Upper lobe of left lung (tissue), 6 donors: ENCODE measurements around the gene ZNF200. TPM values are rescaled to one million over a fixed set of nuclear protein-coding genes. Genes with fewer than 3 reads are reported as not detected.

Experiments used
- ATAC-seq, 2 donors: fragments of 200-7000 bp; cut with Tn5 transposase; one replicate each; pipeline ENCODE4 v1.9.1; 2022; ENCODE audit warnings: mild to moderate bottlenecking in 2 of 2, moderate library complexity in 2 of 2; ENCODE audit not compliant: low FRiP score in 2 of 2
- DNase-seq, 2 donors: peaks; one replicate each; pipeline ENCODE4 v3.0.0-alpha.2; 2019 to 2020
- H3K27ac ChIP-seq, 4 donors: fragments of 200-600 bp; sonication (generic); one replicate each; pipeline ENCODE4 v1.5.1; 2016 to 2019
- H3K27me3 ChIP-seq, 4 donors: fragments of 200-600 bp; sonication (generic); one replicate each; pipeline ENCODE4 v1.5.1; 2017 to 2019
- H3K36me3 ChIP-seq, 4 donors: fragments of 200-600 bp; sonication (generic); one replicate each; pipeline ENCODE4 v1.5.1; 2016 to 2019
- H3K4me1 ChIP-seq, 4 donors: fragments of 200-600 bp; sonication (generic); one replicate each; pipeline ENCODE4 v1.5.1; 2018 to 2019
- H3K4me3 ChIP-seq, 4 donors: fragments of 200-600 bp; sonication (generic); one replicate each; pipeline ENCODE4 v1.5.1; 2017 to 2019; ENCODE audit warnings: mild to moderate bottlenecking in 2 of 4, moderate library complexity in 1 of 4
- H3K9me3 ChIP-seq, 4 donors: fragments of 200-600 bp; sonication (generic); one replicate each; pipeline ENCODE4 v1.5.1; 2018 to 2019
- EP300 ChIP-seq, 4 donors: sonication (generic); formaldehyde crosslinking; IDR thresholded peaks; one replicate each; pipeline ENCODE4 v1.5.1; 2017; ENCODE audit warnings: antibody characterized with exemption in 4 of 4, control low read depth in 2 of 4
- POLR2A ChIP-seq, 4 donors: fragments of 450-650 bp; IDR thresholded peaks; one replicate each; pipeline ENCODE4 v1.5.1; 2016 to 2017; ENCODE audit warnings: antibody characterized with exemption in 4 of 4, mild to moderate bottlenecking in 2 of 4
- POLR2AphosphoS5 ChIP-seq, 2 donors: sonication (generic); formaldehyde crosslinking; IDR thresholded peaks; one replicate each; pipeline ENCODE4 v1.5.1; 2017; ENCODE audit warnings: antibody characterized with exemption in 2 of 2
- WGBS, 2 donors: methylation state at CpG; one replicate each; pipeline ENCODE4 v1.1.5; 2017 to 2018; 5-methylcytosine and 5-hydroxymethylcytosine counted together
- total RNA-seq, 6 donors: library from RNA; depleted of rRNA in 4 of 6; stranded (reverse); fragments of >200 nt in 4 of 6; gene quantifications; one replicate each; pipeline versions ENCODE4 v1.1.0 to v1.2.1, GENCODE V29; 2016 to 2021
- TF ChIP-seq, protein P1 (sequence below), 6 experiments: fragments of 450-650 bp in 4 of 6; fragments of 200-600 bp in 2 of 6; sonication (generic) in 2 of 6; IDR thresholded peaks; one replicate each; pipeline ENCODE4 v1.5.1; 2016 to 2019; ENCODE audit warnings: antibody characterized with exemption in 6 of 6
- donor health status: DM: no; HTN: no; CAD: no; lungs with moderate emphysema.
- donor health status: DM: no; HTN: yes; CAD: no; lungs with severe emphysema.

The ZNF200 gene
- total RNA-seq, 6 donors from 2014 or later, result 6.4 to 9.5 (median 7.8) TPM

- DNase-seq, result no peak
Measured at GRCh38 chr16:3252967-3253366, 18.0 kb upstream of the ZNF200 start.

GRCh38 chr16:3249451-3249850 is 14.5 kb upstream of the ZNF200 start:
- ATAC-seq, result no peak
- H3K27me3 ChIP-seq, result no peaks in the 10 kb centered on the region

More at GRCh38 chr16:3252967-3253366, 18.0 kb upstream of the ZNF200 start:
- no peak for TF ChIP-seq EP300 (IDR thresholded peaks at IDR 0.05)
- TF ChIP-seq, protein P1, sequence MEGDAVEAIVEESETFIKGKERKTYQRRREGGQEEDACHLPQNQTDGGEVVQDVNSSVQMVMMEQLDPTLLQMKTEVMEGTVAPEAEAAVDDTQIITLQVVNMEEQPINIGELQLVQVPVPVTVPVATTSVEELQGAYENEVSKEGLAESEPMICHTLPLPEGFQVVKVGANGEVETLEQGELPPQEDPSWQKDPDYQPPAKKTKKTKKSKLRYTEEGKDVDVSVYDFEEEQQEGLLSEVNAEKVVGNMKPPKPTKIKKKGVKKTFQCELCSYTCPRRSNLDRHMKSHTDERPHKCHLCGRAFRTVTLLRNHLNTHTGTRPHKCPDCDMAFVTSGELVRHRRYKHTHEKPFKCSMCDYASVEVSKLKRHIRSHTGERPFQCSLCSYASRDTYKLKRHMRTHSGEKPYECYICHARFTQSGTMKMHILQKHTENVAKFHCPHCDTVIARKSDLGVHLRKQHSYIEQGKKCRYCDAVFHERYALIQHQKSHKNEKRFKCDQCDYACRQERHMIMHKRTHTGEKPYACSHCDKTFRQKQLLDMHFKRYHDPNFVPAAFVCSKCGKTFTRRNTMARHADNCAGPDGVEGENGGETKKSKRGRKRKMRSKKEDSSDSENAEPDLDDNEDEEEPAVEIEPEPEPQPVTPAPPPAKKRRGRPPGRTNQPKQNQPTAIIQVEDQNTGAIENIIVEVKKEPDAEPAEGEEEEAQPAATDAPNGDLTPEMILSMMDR (IDR thresholded peaks at IDR 0.05), result no peak
- no peak for TF ChIP-seq POLR2AphosphoS5 (IDR thresholded peaks at IDR 0.05)
- no peak for TF ChIP-seq POLR2A (IDR thresholded peaks at IDR 0.05)
- H3K9me3 ChIP-seq, result no peaks in the 10 kb centered on the region
- H3K4me3 ChIP-seq, result no peak overlapping the region
- peaks cover 0 to 4% (median 0%) of the 10 kb centered on the region in 4 donors for H3K4me1 ChIP-seq
- no peaks in the 10 kb centered on the region for H3K27me3 ChIP-seq
- ATAC-seq, result no peak
- no peaks in the 10 kb centered on the region for H3K36me3 ChIP-seq
- 74 to 81% methylated on average over 4 of the region's 4 CpGs for WGBS, 2 donors
- no peak overlapping the region for H3K27ac ChIP-seq

DNA sequence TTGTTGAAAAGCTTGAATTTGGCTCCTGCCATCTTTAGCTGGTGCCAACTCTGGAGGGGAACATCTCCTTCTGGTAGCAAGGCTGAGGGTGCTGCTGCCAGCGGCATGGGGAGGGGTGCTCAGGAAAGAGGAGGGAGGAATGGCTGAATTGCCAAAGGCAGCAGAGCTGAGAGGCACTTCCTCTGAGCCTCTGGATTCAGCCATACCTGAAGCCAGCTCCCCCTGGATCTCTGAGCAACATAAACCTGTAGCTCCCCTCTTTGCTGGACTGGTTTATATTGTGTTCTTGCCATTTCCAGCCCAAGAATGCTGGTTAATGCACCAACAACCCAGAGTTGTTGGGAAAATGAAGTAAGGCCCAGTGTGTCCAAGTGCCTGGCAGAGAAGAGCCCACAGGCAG is 14.1 kb upstream of the ZNF200 start:
- no peaks in the 10 kb centered on the region for H3K9me3 ChIP-seq
- no peaks in the 10 kb centered on the region for H3K36me3 ChIP-seq
- H3K27me3 ChIP-seq, result no peaks in the 10 kb centered on the region
- no peak for ATAC-seq
- TF ChIP-seq, protein P1 (IDR thresholded peaks at IDR 0.05), result no peak
- TF ChIP-seq EP300 (IDR thresholded peaks at IDR 0.05), result no peak
- no peak for TF ChIP-seq POLR2A (IDR thresholded peaks at IDR 0.05)
- TF ChIP-seq POLR2AphosphoS5 (IDR thresholded peaks at IDR 0.05), result no peak
- WGBS, 2 donors, result 85 to 91% methylated on average over 1 of the region's 1 CpG
- H3K27ac ChIP-seq, result no peak overlapping the region
- no peak for DNase-seq
- no peak overlapping the region for H3K4me3 ChIP-seq
- H3K4me1 ChIP-seq, result no peaks in the 10 kb centered on the region

More at GRCh38 chr16:3249451-3249850, 14.5 kb upstream of the ZNF200 start:
- DNase-seq, result peak in 1 of 2 donors; percentile 40
- Histone ChIP-seq H3K9me3 (no peaks in the 10 kb centered on the region), H3K4me1 (no peaks in the 10 kb centered on the region), H3K27ac (no peak overlapping the region), H3K4me3 (no peak overlapping the region), H3K36me3 (no peaks in the 10 kb centered on the region)
- WGBS, 2 donors, result 60 to 78% methylated on average over 1 to 14 of the region's 14 CpGs
- TF ChIP-seq POLR2A (IDR thresholded peaks at IDR 0.05) (no peak), EP300 (IDR thresholded peaks at IDR 0.05) (no peak), POLR2AphosphoS5 (IDR thresholded peaks at IDR 0.05) (no peak)
- TF ChIP-seq, protein P1 (IDR thresholded peaks at IDR 0.05), result no peak

- Histone ChIP-seq H3K9me3 (no peaks in the 10 kb centered on the region), H3K27ac (no peak overlapping the region), H3K27me3 (no peaks in the 10 kb centered on the region), H3K4me3 (no peak overlapping the region), H3K36me3 (no peaks in the 10 kb centered on the region), H3K4me1 (no peaks in the 10 kb centered on the region)
- TF ChIP-seq, protein P1 (IDR thresholded peaks at IDR 0.05), result no peak
- TF ChIP-seq POLR2AphosphoS5 (IDR thresholded peaks at IDR 0.05), result no peak
- TF ChIP-seq EP300 (IDR thresholded peaks at IDR 0.05), result no peak
- TF ChIP-seq POLR2A (IDR thresholded peaks at IDR 0.05), result no peak
- no peak for ATAC-seq
- DNase-seq, result no peak
- WGBS, 2 donors, result 72 to 79% methylated on average over 5 of the region's 5 CpGs
Measured at GRCh38 chr16:3248596-3248995, 13.6 kb upstream of the ZNF200 start.

- no peaks in the 10 kb centered on the region for H3K36me3 ChIP-seq
- no peak overlapping the region for H3K27ac ChIP-seq
- DNase-seq, result no peak
- H3K4me3 ChIP-seq, result no peak overlapping the region
- WGBS, 2 donors, result 75 to 80% methylated on average over 1 to 10 of the region's 10 CpGs
- no peaks in the 10 kb centered on the region for H3K27me3 ChIP-seq
- ATAC-seq, result peak in 1 of 2 donors; percentile 37
- TF ChIP-seq, protein P1 (IDR thresholded peaks at IDR 0.05), result no peak
- TF ChIP-seq EP300 (IDR thresholded peaks at IDR 0.05) (no peak), POLR2AphosphoS5 (IDR thresholded peaks at IDR 0.05) (no peak), POLR2A (IDR thresholded peaks at IDR 0.05) (no peak)
- no peaks in the 10 kb centered on the region for H3K9me3 ChIP-seq
- no peaks in the 10 kb centered on the region for H3K4me1 ChIP-seq
Measured at GRCh38 chr16:3246876-3247275, 11.9 kb upstream of the ZNF200 start.
